Activated CD8-positive, alpha-beta T cell treated with anti-CD3 and anti-CD28 coated beads for 36 hours (primary cell): ENCODE data around the gene MBD6. TPM values are rescaled to one million over a fixed set of nuclear protein-coding genes. Genes with fewer than 3 reads are reported as not detected.

ENCODE experiments used
- ATAC-seq: fragments of 200-7000 bp; cut with Tn5 transposase; one replicate; pipeline ENCODE4 v1.10.0; 2021; ENCODE audit warnings: mild to moderate bottlenecking, moderate library complexity
- CTCF ChIA-PET: fragments of 350-600 bp; sonication (Branson Sonifier 250); formaldehyde crosslinking; loops from one replicate; lab custom pipeline; 2021; ENCODE audit warnings: antibody characterized with exemption; lab: Charles Lee
- POLR2A ChIA-PET: fragments of 350-600 bp; sonication (Branson Sonifier 250); formaldehyde crosslinking; loops from one replicate; lab custom pipeline; 2021; ENCODE audit warnings: antibody characterized with exemption; lab: Charles Lee
- DNase-seq: peaks from one replicate; pipeline ENCODE4 v3.0.0-alpha.2; 2020
- H3K27ac Mint-ChIP-seq: one replicate; pipeline ENCODE4 v1.8.0; 2021; ENCODE audit warnings: mild to moderate bottlenecking, mixed read lengths
- H3K27me3 Mint-ChIP-seq: one replicate; pipeline ENCODE4 v1.8.0; 2021; ENCODE audit warnings: mixed read lengths
- H3K36me3 Mint-ChIP-seq: one replicate; pipeline ENCODE4 v1.8.0; 2021; ENCODE audit warnings: low read depth, mixed read lengths
- H3K4me1 Mint-ChIP-seq: one replicate; pipeline ENCODE4 v1.8.0; 2021; ENCODE audit warnings: low read depth, mixed read lengths
- H3K4me3 Mint-ChIP-seq: one replicate; pipeline ENCODE4 v1.8.0; 2021; ENCODE audit warnings: mild to moderate bottlenecking, moderate library complexity, mixed read lengths
- H3K9me3 Mint-ChIP-seq: one replicate; pipeline ENCODE4 v1.8.0; 2021; ENCODE audit warnings: mixed read lengths
- CTCF ChIP-seq: fragments of 200-600 bp; IDR thresholded peaks from one replicate; pipeline ENCODE4 v1.8.0; 2022; ENCODE audit warnings: antibody characterized with exemption, mild to moderate bottlenecking
- intact Hi-C: fragments of 100-400 bp; cut with micrococcal nuclease; formaldehyde crosslinking; loops from one replicate; pipeline ENCODE4 v1.10.0; 2022
- total RNA-seq, 2 experiments: library from RNA; stranded (reverse); gene quantifications; one replicate each; pipeline ENCODE4 v1.2.3, GENCODE V29; 2021

MBD6 gene
- total RNA-seq, 2 experiments from 2014 or later: 46.5 to 47.3 TPM

GRCh38 chr12:57548488-57548887 lies 25.9 kb downstream of the MBD6 start:
- Mint-ChIP-seq H3K36me3 (peaks cover 9% of the 10 kb centered on the region), H3K4me3 (no peak overlapping the region), H3K9me3 (no peaks in the 10 kb centered on the region), H3K27me3 (peaks cover 4% of the 10 kb centered on the region), H3K4me1 (peaks cover 43% of the 10 kb centered on the region), H3K27ac (no peak overlapping the region)
- DNase-seq (no peak), ATAC-seq (no peak)
- TF ChIP-seq CTCF: no peak
- POLR2A ChIA-PET: no interaction called here
- intact Hi-C loops: no loop called here
- CTCF ChIA-PET: no interaction called here

GRCh38 chr12:57549203-57549908 lies 26.7 kb downstream of the MBD6 start:
- Mint-ChIP-seq H3K4me1 (peaks cover 36% of the 10 kb centered on the region), H3K9me3 (no peaks in the 10 kb centered on the region), H3K4me3 (peak overlapping the region; percentile 75), H3K36me3 (peaks cover 9% of the 10 kb centered on the region), H3K27ac (no peak overlapping the region), H3K27me3 (peaks cover 4% of the 10 kb centered on the region)
- POLR2A ChIA-PET: no interaction called here
- intact Hi-C loops: no loop called here
- CTCF ChIA-PET: no interaction called here
- TF ChIP-seq CTCF: no peak
- ATAC-seq (peak; percentile 6), DNase-seq (no peak)

GRCh38 chr12:57549909-57550640 lies 27.5 kb downstream of the MBD6 start, which contains the start of gene KIF5A:
TSS of gene KIF5A (plus strand) at chr12:57550044. CDS start at chr12:57550272, 228 bp downstream.
- ChIA-PET POLR2A (no interaction called here), CTCF (no interaction called here)
- TF ChIP-seq CTCF: no peak
- peaks cover 6% of the 10 kb centered on the region for H3K36me3 Mint-ChIP-seq
- peaks cover 31% of the 10 kb centered on the region for H3K4me1 Mint-ChIP-seq
- no peak within 1 kb of the TSS for H3K27ac Mint-ChIP-seq
- H3K9me3 Mint-ChIP-seq: no peaks in the 10 kb centered on the region
- DNase-seq (peak; percentile 72), ATAC-seq (peak; percentile 62)
- H3K27me3 Mint-ChIP-seq: peaks cover 4% of the 10 kb centered on the region
- intact Hi-C loops: no loop called here
- H3K4me3 Mint-ChIP-seq: peak within 1 kb of the TSS; percentile 75

GRCh38 chr12:57550641-57551549 lies 28.3 kb downstream of the MBD6 start:
- no peak overlapping the region for H3K27ac Mint-ChIP-seq
- no peak for ATAC-seq
- intact Hi-C loops: no loop called here
- H3K9me3 Mint-ChIP-seq: no peaks in the 10 kb centered on the region
- POLR2A ChIA-PET: no interaction called here
- H3K36me3 Mint-ChIP-seq: peaks cover 2% of the 10 kb centered on the region
- no peak for TF ChIP-seq CTCF
- H3K4me1 Mint-ChIP-seq: peaks cover 23% of the 10 kb centered on the region
- CTCF ChIA-PET: interaction anchor here (2.8 kb wide), 1 partner anchor 32 kb away, joined by 16 read pairs; no protein-coding TSS in a partner anchor
- H3K27me3 Mint-ChIP-seq: peaks cover 4% of the 10 kb centered on the region
- DNase-seq: no peak
- peak overlapping the region; percentile 75 for H3K4me3 Mint-ChIP-seq
